HEK293 (cell line): ENCODE results near the gene ZNF397.

ENCODE experiments used
- CTCF ChIA-PET: fragments of 350-600 bp; formaldehyde crosslinking; extraction: SDS; loops from one replicate; lab custom pipeline; 2021; ENCODE audit warnings: antibody characterized with exemption; lab: Yijun Ruan, JAX
- POLR2A ChIA-PET: fragments of 300-600 bp; formaldehyde crosslinking; extraction: SDS; loops from one replicate; lab custom pipeline; 2020; ENCODE audit warnings: antibody characterized with exemption, inconsistent platforms; lab: Yijun Ruan, JAX
- H3K27ac ChIP-seq: fragments of 200-500 bp; sonication (Bioruptor generic); 2 replicates; pipeline ENCODE4 v1.5.1; 2014; ENCODE audit warnings: low read depth, low read length, control low read depth, inconsistent platforms; ENCODE audit errors: extremely low read depth
- H3K36me3 ChIP-seq, 2 experiments: fragments of 200-500 bp in 1 of 2; sonication (Bioruptor generic) in 1 of 2; 1 replicate in 1 of 2; 2 replicates in 1 of 2; pipeline ENCODE4 v1.5.1; 2014 to 2017; ENCODE audit warnings: inconsistent platforms in 2 of 2, low read length in 2 of 2; ENCODE audit not compliant: control insufficient read depth in 2 of 2, insufficient read depth in 1 of 2
- H3K4me1 ChIP-seq: fragments of 200-500 bp; sonication (Bioruptor generic); 2 replicates; pipeline ENCODE4 v1.5.1; 2014; ENCODE audit warnings: mild to moderate bottlenecking, low read length, inconsistent platforms; ENCODE audit not compliant: control insufficient read depth, insufficient read depth
- H3K4me3 ChIP-seq: 2 replicates; pipeline ENCODE4 v1.5.1; 2011; ENCODE audit warnings: low read depth, mild to moderate bottlenecking, control low read depth, low read length, moderate library complexity
- H3K9me3 ChIP-seq: fragments of 200-500 bp; sonication (Bioruptor generic); 2 replicates; pipeline ENCODE4 v1.5.1; 2014; ENCODE audit warnings: low read depth, low read length, inconsistent platforms; ENCODE audit not compliant: control insufficient read depth, insufficient read depth
- BCL11A ChIP-seq: fragments of 450-650 bp; formaldehyde crosslinking; IDR thresholded peaks from 2 replicates; pipeline ENCODE4 v1.5.1; 2016; ENCODE audit warnings: low read depth, missing biosample characterization, missing genetic modification characterization
- BCL11B ChIP-seq: fragments of 450-650 bp; formaldehyde crosslinking; IDR thresholded peaks from 2 replicates; pipeline ENCODE4 v1.5.1; 2016; ENCODE audit warnings: low read depth, missing biosample characterization, missing genetic modification characterization
- CTCF ChIP-seq: fragments of 450-650 bp; formaldehyde crosslinking; IDR thresholded peaks from 2 replicates; pipeline ENCODE4 v1.5.1; 2016; ENCODE audit warnings: missing biosample characterization, missing genetic modification characterization
- KLF9 ChIP-seq: fragments of 450-650 bp; formaldehyde crosslinking; IDR thresholded peaks from 2 replicates; pipeline ENCODE4 v1.5.1; 2016; ENCODE audit warnings: missing biosample characterization, missing genetic modification characterization, low read depth
- PRDM4 ChIP-seq: fragments of 450-650 bp; formaldehyde crosslinking; IDR thresholded peaks from 2 replicates; pipeline ENCODE4 v1.5.1; 2017; ENCODE audit warnings: missing biosample characterization, missing genetic modification characterization
- REPIN1 ChIP-seq: fragments of 450-650 bp; formaldehyde crosslinking; IDR thresholded peaks from 2 replicates; pipeline ENCODE4 v1.5.1; 2017; ENCODE audit warnings: missing biosample characterization, missing genetic modification characterization, low read depth
- SCRT1 ChIP-seq: fragments of 450-650 bp; formaldehyde crosslinking; IDR thresholded peaks from 2 replicates; pipeline ENCODE4 v1.5.1; 2016; ENCODE audit warnings: missing biosample characterization, missing genetic modification characterization, borderline replicate concordance
- SETDB1 ChIP-seq: IDR thresholded peaks from one replicate; pipeline ENCODE4 v1.6.1; 2017; ENCODE audit warnings: mild to moderate bottlenecking, low read length, moderate library complexity, mixed read lengths; ENCODE audit not compliant: insufficient read length
- WT1 ChIP-seq: fragments of 450-650 bp; formaldehyde crosslinking; IDR thresholded peaks from 2 replicates; pipeline ENCODE4 v1.5.1; 2016; ENCODE audit warnings: missing biosample characterization, missing genetic modification characterization
- ZIC2 ChIP-seq: fragments of 450-650 bp; formaldehyde crosslinking; IDR thresholded peaks from 2 replicates; pipeline ENCODE4 v1.5.1; 2016; ENCODE audit warnings: missing biosample characterization, missing genetic modification characterization
- ZNF146 ChIP-seq: fragments of 450-650 bp; formaldehyde crosslinking; IDR thresholded peaks from 2 replicates; pipeline ENCODE4 v1.5.1; 2016; ENCODE audit warnings: missing biosample characterization, missing genetic modification characterization
- ZNF175 ChIP-seq: fragments of 450-650 bp; formaldehyde crosslinking; IDR thresholded peaks from 2 replicates; pipeline ENCODE4 v1.5.1; 2016; ENCODE audit warnings: missing biosample characterization, missing genetic modification characterization
- ZNF350 ChIP-seq: fragments of 450-650 bp; formaldehyde crosslinking; IDR thresholded peaks from 2 replicates; pipeline ENCODE4 v1.5.0; 2017; ENCODE audit warnings: missing biosample characterization, mild to moderate bottlenecking, missing genetic modification characterization
- ZNF423 ChIP-seq: fragments of 450-650 bp; formaldehyde crosslinking; IDR thresholded peaks from 2 replicates; pipeline ENCODE4 v1.5.1; 2016; ENCODE audit warnings: missing biosample characterization, missing genetic modification characterization
- ZNF473 ChIP-seq: fragments of 450-650 bp; formaldehyde crosslinking; IDR thresholded peaks from 2 replicates; pipeline ENCODE4 v1.5.1; 2017; ENCODE audit warnings: missing biosample characterization, missing genetic modification characterization
- ZNF501 ChIP-seq: fragments of 450-650 bp; formaldehyde crosslinking; IDR thresholded peaks from 2 replicates; pipeline ENCODE4 v1.5.1; 2016; ENCODE audit warnings: missing biosample characterization, missing genetic modification characterization
- ZNF701 ChIP-seq: fragments of 450-650 bp; formaldehyde crosslinking; IDR thresholded peaks from 2 replicates; pipeline ENCODE4 v1.5.1; 2016; ENCODE audit warnings: missing biosample characterization, missing genetic modification characterization
- ZNF707 ChIP-seq: fragments of 450-650 bp; formaldehyde crosslinking; IDR thresholded peaks from 2 replicates; pipeline ENCODE4 v1.5.1; 2016; ENCODE audit warnings: missing biosample characterization, missing genetic modification characterization
- ZNF76 ChIP-seq: fragments of 450-650 bp; formaldehyde crosslinking; IDR thresholded peaks from 2 replicates; pipeline ENCODE4; 2016; ENCODE audit warnings: low read depth, missing biosample characterization, missing genetic modification characterization, borderline replicate concordance
- ZNF791 ChIP-seq: fragments of 450-650 bp; formaldehyde crosslinking; IDR thresholded peaks from 2 replicates; pipeline ENCODE4 v1.5.1; 2016; ENCODE audit warnings: missing biosample characterization, missing genetic modification characterization

Gene ZNF397

GRCh38 chr18:35245719-35246317 is 5.0 kb downstream of the ZNF397 start:
- no peak for TF ChIP-seq ZNF701 (tag by site-specific recombination)
- peak; percentile 89 for TF ChIP-seq SETDB1
- TF ChIP-seq CTCF: no peak
- TF ChIP-seq, all 188 proteins: peak for 1
- no peak overlapping the region for H3K27ac ChIP-seq
- CTCF ChIA-PET: interaction anchor here (2.6 kb wide), 1 partner anchor 14 kb away, joined by 8 read pairs; no protein-coding TSS in a partner anchor
- H3K9me3 ChIP-seq: no peaks in the 10 kb centered on the region
- no peaks in the 10 kb centered on the region for H3K4me1 ChIP-seq
- POLR2A ChIA-PET: interaction anchor here (1.1 to 1.2 kb wide), 2 partner anchors 44 to 60 kb away, joined by 3 to 4 read pairs; partner anchors contain the start of gene ZSCAN30
- H3K36me3 ChIP-seq: peaks cover 26 to 84% of the 10 kb centered on the region in 2 experiments
- no peak overlapping the region for H3K4me3 ChIP-seq

- Histone ChIP-seq H3K4me3 (no peak overlapping the region), H3K9me3 (no peaks in the 10 kb centered on the region), H3K4me1 (no peaks in the 10 kb centered on the region), H3K27ac (no peak overlapping the region), H3K36me3 (peaks cover 26 to 90% of the 10 kb centered on the region in 2 experiments)
- CTCF ChIA-PET: no interaction called here
- TF ChIP-seq PRDM4 (no peak), ZNF175 (tag by site-specific recombination) (no peak), BCL11A (tag by site-specific recombination) (no peak), ZNF501 (no peak), ZNF791 (tag by site-specific recombination) (no peak), ZNF707 (tag by site-specific recombination) (no peak), ZIC2 (no peak), ZNF76 (no peak), ZNF423 (tag by site-specific recombination) (no peak), KLF9 (tag by site-specific recombination) (no peak), ZNF146 (tag by site-specific recombination) (no peak), REPIN1 (tag by site-specific recombination) (no peak), BCL11B (no peak), SCRT1 (no peak), ZNF350 (tag by site-specific recombination) (no peak), WT1 (tag by site-specific recombination) (no peak), ZNF473 (no peak)
- POLR2A ChIA-PET: no interaction called here
These were observed 6.0 kb downstream of the ZNF397 start for GRCh38 chr18:35246831-35247230.
